Activated CD4-positive, alpha-beta T cell treated with anti-CD3 and anti-CD28 coated beads, Interleukin-2, amount 50 U/mL, for 1 hour (primary cell): Measurements from ENCODE around the gene CPXM1.
"Not testable (repeated sequence)": the region's sequence is repeated elsewhere in the genome, so short reads cannot be mapped to it uniquely, and the experiment has no call there.

Experiments used
- DNase-seq: peaks from one replicate; pipeline ENCODE4 v3.0.0-alpha.2; 2020

CPXM1 gene

GRCh38 chr20:2820896-2821869, 20.8 kb upstream of the CPXM1 start:
- no peak for DNase-seq

GRCh38 chr20:2820084-2820895, 19.9 kb upstream of the CPXM1 start:
- no peak for DNase-seq

- DNase-seq = no peak
These were observed 17.6 kb upstream of the CPXM1 start for GRCh38 chr20:2817891-2818595.

GRCh38 chr20:2817341-2817726, 16.9 kb upstream of the CPXM1 start:
- DNase-seq = no peak

DNA sequence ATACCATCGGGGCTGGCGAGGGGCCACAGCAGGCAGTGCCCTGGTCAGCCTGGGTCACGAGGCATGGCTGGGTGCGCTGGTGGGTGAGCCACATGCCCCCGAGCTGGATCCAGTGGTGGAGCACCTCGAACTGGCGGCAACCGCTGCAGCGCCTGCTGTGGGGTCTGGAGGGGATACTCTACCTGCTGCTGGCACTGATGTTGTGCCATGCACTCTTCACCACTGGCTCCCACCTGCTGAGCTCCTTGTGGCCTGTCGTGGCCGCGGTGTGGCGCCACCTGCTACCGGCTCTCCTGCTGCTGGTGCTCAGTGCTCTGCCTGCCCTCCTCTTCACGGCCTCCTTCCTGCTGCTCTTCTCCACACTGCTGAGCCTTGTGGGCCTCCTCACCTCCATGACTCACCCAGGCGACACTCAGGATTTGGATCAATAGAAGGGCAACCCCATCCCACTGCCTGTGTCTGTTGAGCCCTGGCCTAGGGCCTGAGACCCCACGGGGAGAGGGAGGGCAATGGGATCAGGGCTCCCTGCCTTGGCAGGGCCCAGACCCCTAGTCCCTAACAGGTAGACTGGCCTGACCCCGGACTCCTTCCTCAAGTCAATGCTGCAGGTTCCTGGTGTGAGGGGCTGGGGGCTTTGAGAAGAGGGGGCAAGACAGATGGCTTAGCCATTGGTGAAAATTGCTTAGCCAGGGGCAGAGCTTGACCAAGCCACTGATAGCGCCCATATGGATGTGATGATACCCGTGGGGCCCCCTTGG, 16.3 kb upstream of the CPXM1 start:
- no peak for DNase-seq

- DNase-seq = no peak
These were observed 15.7 kb upstream of the CPXM1 start, which contains the start of gene TMEM239 for GRCh38 chr20:2816030-2816582. TSS of gene TMEM239 (plus strand) at chr20:2816364. CDS start at chr20:2816555, 191 bp downstream.

- no peak for DNase-seq
These were observed 14.9 kb upstream of the CPXM1 start for GRCh38 chr20:2815242-2815900.

GRCh38 chr20:2814587-2815051, 14.2 kb upstream of the CPXM1 start, which contains the start of gene C20orf141:
TSS of gene C20orf141 (plus strand) at chr20:2814987. CDS start at chr20:2815185, 198 bp downstream.
- no peak for DNase-seq

GRCh38 chr20:2814076-2814475, 13.6 kb upstream of the CPXM1 start:
- DNase-seq = no peak

DNA sequence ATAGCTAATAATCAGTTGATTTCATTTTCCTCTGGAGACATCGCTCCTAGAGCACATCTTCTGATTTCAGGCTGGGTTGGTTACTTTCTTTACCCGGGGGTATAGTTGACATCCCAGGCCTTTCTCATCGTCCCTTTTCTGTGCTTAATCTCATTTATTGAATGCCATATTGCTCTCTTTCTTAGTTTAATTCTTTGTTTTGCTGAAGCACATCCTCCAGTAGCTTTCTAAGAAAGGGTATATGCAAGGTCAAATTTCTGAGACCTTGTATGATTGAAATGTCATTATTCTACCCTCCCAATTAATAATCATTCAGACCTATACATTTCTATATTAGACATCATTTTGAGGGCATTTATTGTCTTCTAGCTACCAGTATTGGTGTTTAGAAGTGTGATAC, 11.8 kb upstream of the CPXM1 start:
- no peak for DNase-seq

DNA sequence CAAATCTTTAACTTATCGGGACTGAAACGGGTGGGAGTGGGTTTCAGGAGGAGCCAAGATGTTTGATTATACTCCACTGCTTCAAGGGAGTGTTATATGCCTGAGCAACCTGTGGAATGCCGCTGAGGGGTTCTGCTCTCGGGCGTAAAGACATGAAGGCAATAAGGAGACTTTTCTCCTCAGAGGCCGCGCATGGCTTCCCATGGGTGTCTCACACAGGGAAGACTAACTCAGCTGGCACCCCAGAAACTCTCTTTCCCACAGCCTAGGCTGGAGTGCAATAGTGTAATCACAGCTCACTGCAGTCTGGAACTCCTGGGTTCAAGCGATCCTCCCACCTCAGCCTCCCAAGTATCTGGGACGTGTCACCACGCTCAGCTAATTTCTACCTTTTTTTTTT, 9.3 kb upstream of the CPXM1 start:
- DNase-seq = no peak

DNA sequence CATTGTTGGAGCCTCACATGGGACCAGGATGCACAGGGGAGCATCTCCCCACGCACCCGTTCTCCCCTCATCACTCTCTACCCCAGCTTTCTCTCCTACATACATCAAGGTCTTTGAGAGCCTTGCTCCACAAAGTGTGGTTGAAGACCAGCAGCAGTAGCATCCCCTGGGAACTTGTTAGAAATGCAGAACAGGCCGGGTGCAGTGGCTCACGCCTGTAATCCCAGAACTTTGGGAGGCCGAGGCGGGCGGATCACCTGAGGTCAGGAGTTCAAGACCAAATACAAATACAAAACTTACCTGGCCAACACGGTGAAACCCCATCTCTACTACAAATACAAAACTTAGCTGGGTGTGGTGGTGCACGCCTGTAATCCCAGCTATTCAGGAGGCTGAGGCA, 7.5 kb upstream of the CPXM1 start:
- DNase-seq = not testable (repeated sequence)

GRCh38 chr20:2807019-2807418, 6.6 kb upstream of the CPXM1 start:
- no peak for DNase-seq

DNA sequence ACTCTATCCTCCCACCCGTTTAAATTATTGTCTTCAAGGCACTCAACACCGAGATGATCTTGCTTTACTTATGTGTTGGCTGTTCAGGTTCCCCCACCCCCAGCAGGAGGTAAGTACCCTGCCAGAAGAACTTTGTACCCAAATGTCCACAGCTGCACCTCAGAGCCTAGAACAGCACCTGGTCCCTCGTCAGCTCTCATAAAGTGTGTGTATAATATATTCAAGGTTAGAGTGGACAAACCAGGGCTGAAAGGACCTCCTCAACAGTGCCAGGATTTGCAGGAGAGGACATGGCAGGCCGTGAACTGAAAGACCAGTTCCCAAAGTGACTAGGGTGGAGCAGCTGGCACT, 5.9 kb upstream of the CPXM1 start:
- no peak for DNase-seq

- no peak for DNase-seq
These were observed 5.4 kb upstream of the CPXM1 start for GRCh38 chr20:2805689-2806350.

DNA sequence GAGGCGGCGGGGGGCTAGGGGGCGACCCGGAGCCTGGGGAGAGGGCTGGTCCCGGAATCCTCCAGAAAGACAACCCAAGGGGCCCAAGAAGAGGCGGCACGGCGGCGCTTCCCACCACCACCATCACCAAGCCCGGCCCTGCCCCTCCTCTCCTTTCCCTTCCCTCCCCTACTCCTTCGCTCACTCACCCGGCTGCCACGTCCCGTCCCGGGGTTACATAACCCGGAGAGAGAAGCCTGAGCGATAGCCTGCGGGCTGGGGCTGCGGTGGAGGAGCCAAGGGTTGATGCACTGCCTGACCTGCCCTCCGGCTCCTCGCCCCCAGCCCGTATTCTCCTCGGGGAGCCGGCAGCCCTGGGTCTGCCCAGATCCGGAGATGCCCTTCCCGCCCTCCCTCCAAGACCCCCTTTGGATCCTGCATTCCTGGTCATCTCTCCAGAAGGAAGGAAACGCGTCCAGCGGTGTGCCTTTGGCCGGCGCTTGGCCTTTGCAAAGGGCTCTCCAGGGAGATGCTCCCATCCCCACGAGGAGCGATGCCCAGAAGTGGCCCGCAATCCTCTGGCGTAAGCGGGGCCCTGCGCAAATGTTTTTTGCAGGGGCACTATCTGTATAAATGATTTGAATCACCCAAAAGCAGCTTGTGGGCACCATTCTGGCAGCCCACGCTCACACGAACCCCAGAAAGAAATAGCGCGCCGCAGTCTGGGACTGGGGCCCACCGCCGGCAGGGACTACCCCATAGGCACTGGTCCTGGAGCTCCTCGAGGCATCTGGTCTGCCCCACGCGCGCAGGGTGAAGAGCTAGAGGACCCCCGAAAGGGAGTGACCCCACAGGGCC, 4.6 kb upstream of the CPXM1 start:
- no peak for DNase-seq

- DNase-seq = no peak
These were observed 3.8 kb upstream of the CPXM1 start for GRCh38 chr20:2804041-2804828.

DNA sequence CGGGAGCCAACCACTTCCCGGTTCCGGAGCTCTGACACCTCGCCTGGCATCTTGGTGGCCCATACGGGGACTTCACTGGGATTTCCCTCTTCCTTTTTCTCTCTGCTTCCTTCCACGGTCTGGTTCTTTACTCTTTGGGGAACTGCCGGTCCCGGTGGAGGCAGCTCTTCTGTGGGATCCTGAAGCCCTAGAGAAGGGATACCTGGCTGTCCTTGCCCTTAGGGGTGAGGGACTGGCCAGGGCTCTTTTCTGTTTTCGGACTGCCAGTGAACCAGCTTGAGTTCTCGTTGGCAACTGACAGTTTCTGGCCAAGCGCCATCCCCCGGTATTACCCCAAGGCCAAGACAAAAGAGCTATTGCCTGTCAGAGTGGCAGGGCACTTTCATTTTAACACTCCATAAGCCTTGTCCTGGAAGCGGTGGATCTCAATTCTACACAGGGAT, 880 bp upstream of the CPXM1 start:
- no peak for DNase-seq
